ENCODE data around the gene PSAPL1. TPM values are rescaled to one million over a fixed set of nuclear protein-coding genes. Genes with fewer than 3 reads are reported as not detected.

Gene PSAPL1
- polyA plus RNA-seq, 1 donor from 2014 or later: not detected

GRCh38 chr4:7423391-7423790, 11.3 kb downstream of the PSAPL1 start (continued):
- no peak for TF ChIP-seq CTCF (IDR thresholded peaks at IDR 0.05; ENCODE audit: poor library complexity, severe bottlenecking)
- TF ChIP-seq EP300 (conservative IDR thresholded peaks at IDR 0.05; ENCODE audit: poor library complexity, severe bottlenecking): no peak

- H3K9ac ChIP-seq (ENCODE audit: low read length): no peak overlapping the region
- no peaks in the 10 kb centered on the region for H3K79me2 ChIP-seq (replicated peaks; ENCODE audit: insufficient read depth, low read length)
- no peaks in the 10 kb centered on the region for H3K27me3 ChIP-seq (ENCODE audit: insufficient read depth, low read depth, low read length)
- H4K20me1 ChIP-seq (ENCODE audit: insufficient read depth): no peaks in the 10 kb centered on the region
- H3K4me2 ChIP-seq (ENCODE audit: low read length): no peak overlapping the region
- no peaks in the 10 kb centered on the region for H3F3A ChIP-seq (ENCODE audit: insufficient read depth, low read length, poor library complexity, severe bottlenecking)
- H2AFZ ChIP-seq (ENCODE audit: low read depth, low read length): no peak overlapping the region
- H3K36me3 ChIP-seq (ENCODE audit: insufficient read depth, low read length): no peaks in the 10 kb centered on the region
- H3K9me2 ChIP-seq (ENCODE audit: insufficient read depth, low read length): no peaks in the 10 kb centered on the region
- H3K9me3 ChIP-seq (ENCODE audit: low read length): no peaks in the 10 kb centered on the region
- no peak for TF ChIP-seq CTCF (IDR thresholded peaks at IDR 0.05; ENCODE audit: poor library complexity, severe bottlenecking)
- TF ChIP-seq MXI1 (conservative IDR thresholded peaks at IDR 0.05; ENCODE audit: poor library complexity, severe bottlenecking): no peak
- TF ChIP-seq EP300 (conservative IDR thresholded peaks at IDR 0.05; ENCODE audit: poor library complexity, severe bottlenecking): no peak
- TF ChIP-seq REST (IDR thresholded peaks at IDR 0.05; ENCODE audit: borderline replicate concordance): no peak
- no peak for TF ChIP-seq EZH2 (IDR thresholded peaks at IDR 0.05; ENCODE audit: borderline replicate concordance, insufficient read depth, low read length, poor library complexity, severe bottlenecking)
- TF ChIP-seq RAD21 (conservative IDR thresholded peaks at IDR 0.05): no peak
- TF ChIP-seq POLR2AphosphoS5 (IDR thresholded peaks at IDR 0.05): no peak
- TF ChIP-seq SMC3 (conservative IDR thresholded peaks at IDR 0.05; ENCODE audit: poor library complexity): no peak
- no peak for TF ChIP-seq TAF1 (IDR thresholded peaks at IDR 0.05; ENCODE audit: low read depth)
- no peak overlapping the region for H3K4me3 ChIP-seq (ENCODE audit: low read length)
- H3K27ac ChIP-seq (ENCODE audit: low read length): no peak overlapping the region
Measured at GRCh38 chr4:7422898-7423180, 11.9 kb downstream of the PSAPL1 start.
